ENCODE data around the gene IFFO2. TPM values are rescaled to one million over a fixed set of nuclear protein-coding genes. Genes with fewer than 3 reads are reported as not detected.

Gene IFFO2
- total and polyA plus RNA-seq, 2 donors (not counting 3 experiments of a cell fraction or from before 2014, with no cell fraction given): 31.1 to 31.3 TPM

- Histone ChIP-seq H3K4me2 (ENCODE audit: insufficient read depth, low read length) (no peak overlapping the region), H3K27ac (ENCODE audit: insufficient read depth, low read depth, low read length) (no peak overlapping the region), H3K4me1 (ENCODE audit: control insufficient read depth, extremely low read depth, insufficient read depth, low read length) (peaks cover 13% of the 10 kb centered on the region), H3K9ac (replicated peaks; ENCODE audit: extremely low read depth, insufficient read depth, low read length) (no peak overlapping the region), H3K4me3 (replicated peaks in 1 of 3; ENCODE audit: insufficient read depth in 1 of 3, low read depth in 1 of 3, low read length in 3 of 3) (no peak overlapping the region), H3K36me3 (ENCODE audit: control insufficient read depth in 2 of 2, extremely low read depth in 1 of 2, insufficient read depth in 2 of 2, low read length in 2 of 2) (no peaks in the 10 kb centered on the region), H2AFZ (ENCODE audit: low read depth, low read length) (no peak overlapping the region), H4K20me1 (replicated peaks; ENCODE audit: control insufficient read depth, extremely low read depth, insufficient read depth, low read length) (no peaks in the 10 kb centered on the region), H3K9me3 (replicated peaks; ENCODE audit: control insufficient read depth, insufficient read depth, low read length) (no peaks in the 10 kb centered on the region), H3K27me3 (ENCODE audit: control insufficient read depth in 2 of 2, insufficient read depth in 2 of 2, low read length in 2 of 2) (no peaks in the 10 kb centered on the region), H3K9me1 (replicated peaks; ENCODE audit: control insufficient read depth, extremely low read depth, insufficient read depth, low read length) (no peaks in the 10 kb centered on the region), H3K79me2 (ENCODE audit: control insufficient read depth, insufficient read depth, low read length) (no peaks in the 10 kb centered on the region)
- BruUV-seq (replicated peaks): no TSS peak
- dilution Hi-C loops (cut with MboI; ENCODE audit: extremely low pct_ligation_motif_present, low sequenced_read_pairs): no loop called here
- ChIA-PET CTCF (interaction anchor here (1.0 to 1.4 kb wide), 4 partner anchors 13 to 196 kb away, joined by 3 to 8 read pairs (median 5); no protein-coding TSS in a partner anchor), POLR2A (no interaction called here)
- intact Hi-C loops (cut with micrococcal nuclease): loop anchor here (5.0 to 10.0 kb wide), 2 partner anchors 314 to 1668 kb away; partner anchors contain the start of gene UBR4
- TF ChIP-seq GATA2 (IDR thresholded peaks at IDR 0.05; ENCODE audit: insufficient read depth, insufficient read length, low read depth, low read length) (no peak), EZH2 (IDR thresholded peaks at IDR 0.05; ENCODE audit: borderline replicate concordance, low read depth, low read length, severe bottlenecking) (no peak), FOS (IDR thresholded peaks at IDR 0.05; ENCODE audit: borderline replicate concordance, insufficient read depth, low read length) (no peak), POLR2A (IDR thresholded peaks at IDR 0.05; ENCODE audit: low read depth, low read length) (no peak), MYC (IDR thresholded peaks at IDR 0.05; ENCODE audit: low read depth, low read length) (no peak), POLR2AphosphoS5 (IDR thresholded peaks at IDR 0.05; ENCODE audit: insufficient read depth, low read depth, low read length) (no peak), JUN (IDR thresholded peaks at IDR 0.05; ENCODE audit: borderline replicate concordance, insufficient read depth, insufficient read length, low read depth) (no peak)
- TF ChIP-seq, protein P1, sequence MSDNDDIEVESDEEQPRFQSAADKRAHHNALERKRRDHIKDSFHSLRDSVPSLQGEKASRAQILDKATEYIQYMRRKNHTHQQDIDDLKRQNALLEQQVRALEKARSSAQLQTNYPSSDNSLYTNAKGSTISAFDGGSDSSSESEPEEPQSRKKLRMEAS (IDR thresholded peaks at IDR 0.05; ENCODE audit: insufficient read depth, insufficient read length): no peak
- TF ChIP-seq, protein P2, sequence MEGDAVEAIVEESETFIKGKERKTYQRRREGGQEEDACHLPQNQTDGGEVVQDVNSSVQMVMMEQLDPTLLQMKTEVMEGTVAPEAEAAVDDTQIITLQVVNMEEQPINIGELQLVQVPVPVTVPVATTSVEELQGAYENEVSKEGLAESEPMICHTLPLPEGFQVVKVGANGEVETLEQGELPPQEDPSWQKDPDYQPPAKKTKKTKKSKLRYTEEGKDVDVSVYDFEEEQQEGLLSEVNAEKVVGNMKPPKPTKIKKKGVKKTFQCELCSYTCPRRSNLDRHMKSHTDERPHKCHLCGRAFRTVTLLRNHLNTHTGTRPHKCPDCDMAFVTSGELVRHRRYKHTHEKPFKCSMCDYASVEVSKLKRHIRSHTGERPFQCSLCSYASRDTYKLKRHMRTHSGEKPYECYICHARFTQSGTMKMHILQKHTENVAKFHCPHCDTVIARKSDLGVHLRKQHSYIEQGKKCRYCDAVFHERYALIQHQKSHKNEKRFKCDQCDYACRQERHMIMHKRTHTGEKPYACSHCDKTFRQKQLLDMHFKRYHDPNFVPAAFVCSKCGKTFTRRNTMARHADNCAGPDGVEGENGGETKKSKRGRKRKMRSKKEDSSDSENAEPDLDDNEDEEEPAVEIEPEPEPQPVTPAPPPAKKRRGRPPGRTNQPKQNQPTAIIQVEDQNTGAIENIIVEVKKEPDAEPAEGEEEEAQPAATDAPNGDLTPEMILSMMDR (IDR thresholded peaks at IDR 0.05; ENCODE audit: extremely low read depth in 1 of 2, insufficient read depth in 1 of 2, low read depth in 1 of 2, low read length in 2 of 2): no peak
- DNase-seq (ENCODE audit: low read depth, low spot score) (no peak), FAIRE-seq (no peak)
Observed at GRCh38 chr1:18900303-18900841, 56.1 kb downstream of the IFFO2 start.
